HG03571 (cell line): ENCODE results near the gene DGKI.

Experiments
- ATAC-seq: cut with Tn5 transposase; IDR thresholded peaks from one replicate; pipeline ENCODE4 v1.9.1; 2021; ENCODE audit not compliant: unreplicated experiment

DGKI gene

GRCh38 chr7:137386966-137387365 is 459.8 kb downstream of the DGKI start:
- ATAC-seq: no peak

GRCh38 chr7:137381045-137381444 is 465.7 kb downstream of the DGKI start:
- no peak for ATAC-seq

GRCh38 chr7:137373507-137373906 is 473.3 kb downstream of the DGKI start:
- no peak for ATAC-seq

GRCh38 chr7:137371616-137372015 is 475.2 kb downstream of the DGKI start:
- ATAC-seq: no peak

- ATAC-seq: no peak
Observed at GRCh38 chr7:137366995-137367394, 479.8 kb downstream of the DGKI start.

GRCh38 chr7:137363683-137364082 is 483.1 kb downstream of the DGKI start:
- no peak for ATAC-seq

GRCh38 chr7:137360087-137360679 is 486.6 kb downstream of the DGKI start:
- ATAC-seq: no peak

- ATAC-seq: no peak
Observed at GRCh38 chr7:137354961-137355360, 491.8 kb downstream of the DGKI start.

GRCh38 chr7:137354396-137354795 is 492.4 kb downstream of the DGKI start:
- no peak for ATAC-seq

GRCh38 chr7:137351941-137352340 is 494.8 kb downstream of the DGKI start:
- no peak for ATAC-seq

- no peak for ATAC-seq
Observed at GRCh38 chr7:137345799-137346449, 500.9 kb downstream of the DGKI start.

- no peak for ATAC-seq
Observed at GRCh38 chr7:137343281-137343841, 503.4 kb downstream of the DGKI start, which contains the start of gene PTN. Gene PTN, minus strand, starts transcription at chr7:137343733. Its CDS starts 88,760 bp downstream, at chr7:137254973.

- ATAC-seq: no peak
Observed at GRCh38 chr7:137342828-137343261, 503.9 kb downstream of the DGKI start.

- ATAC-seq: no peak
Observed at GRCh38 chr7:137342265-137342664, 504.5 kb downstream of the DGKI start.

GRCh38 chr7:137337902-137338301 is 508.9 kb downstream of the DGKI start:
- no peak for ATAC-seq

- ATAC-seq: no peak
Observed at GRCh38 chr7:137335814-137336213, 511.0 kb downstream of the DGKI start.

- ATAC-seq: no peak
Observed at GRCh38 chr7:137331378-137331777, 515.4 kb downstream of the DGKI start.
